IMR-90 (cell line): ENCODE results near the gene INPP5D. TPM values are rescaled to one million over a fixed set of nuclear protein-coding genes. Genes with fewer than 3 reads are reported as not detected.
A peak's percentile ranks its signal among the peaks of the same experiment; 100 is the strongest.

Experiments used
- ATAC-seq: fragments of 200-7000 bp; cut with Tn5 transposase; 2 replicates; pipeline ENCODE4 v1.9.1; 2020; ENCODE audit warnings: low read depth, mild to moderate bottlenecking, moderate library complexity
- BruUV-seq: library from RNA; stranded (reverse); fragments of 400-500 nt; replicated peaks from 2 replicates; lab custom pipeline; 2021; lab: Mats Ljungman, UMichigan
- CTCF ChIA-PET: fragments of 300-600 bp; formaldehyde crosslinking; extraction: SDS; loops from one replicate; lab custom pipeline; 2021; ENCODE audit warnings: antibody characterized with exemption; lab: Yijun Ruan, JAX
- POLR2A ChIA-PET: fragments of 300-600 bp; sonication (Branson Sonifier 250); formaldehyde crosslinking; loops from one replicate; lab custom pipeline; 2022; ENCODE audit warnings: antibody characterized with exemption; ENCODE audit not compliant: unreplicated experiment; lab: Charles Lee
- DNase-seq: peaks from one replicate; pipeline ENCODE4 v3.0.0; 2013
- H2AFZ ChIP-seq: replicated peaks from 2 replicates; pipeline ENCODE3; 2013; ENCODE audit warnings: low read length, mild to moderate bottlenecking; ENCODE audit not compliant: poor library complexity
- H2AK5ac ChIP-seq: 2 replicates; pipeline ENCODE4 v1.6.1; 2013; ENCODE audit warnings: low read depth, low read length, inconsistent platforms
- H2AK9ac ChIP-seq: replicated peaks from 2 replicates; pipeline ENCODE3; 2013; ENCODE audit warnings: mild to moderate bottlenecking, low read depth, low read length, moderate library complexity; ENCODE audit not compliant: poor library complexity
- H2BK120ac ChIP-seq: 2 replicates; pipeline ENCODE4 v1.6.1; 2013; ENCODE audit warnings: low read depth, low read length, inconsistent platforms
- H2BK15ac ChIP-seq: 3 replicates; pipeline ENCODE4 v1.6.1; 2013; ENCODE audit warnings: low read depth, low read length, inconsistent platforms
- H2BK20ac ChIP-seq: 2 replicates; pipeline ENCODE4 v1.6.1; 2013; ENCODE audit warnings: low read depth, mild to moderate bottlenecking, inconsistent platforms, low read length, moderate library complexity
- H2BK5ac ChIP-seq: 2 replicates; pipeline ENCODE4 v1.6.1; 2013; ENCODE audit warnings: mild to moderate bottlenecking, low read depth, low read length, inconsistent platforms; ENCODE audit not compliant: poor library complexity, severe bottlenecking
- H3K14ac ChIP-seq: replicated peaks from 2 replicates; pipeline ENCODE4 v1.6.1; 2013; ENCODE audit warnings: low read depth, low read length, inconsistent platforms
- H3K18ac ChIP-seq: 2 replicates; pipeline ENCODE4 v1.6.1; 2013; ENCODE audit warnings: low read depth, low read length, control low read depth
- H3K23ac ChIP-seq: 2 replicates; pipeline ENCODE4 v1.6.1; 2013; ENCODE audit warnings: low read depth, low read length, inconsistent platforms
- H3K27ac ChIP-seq: 2 replicates; pipeline ENCODE4 v1.5.1; 2013; ENCODE audit warnings: mild to moderate bottlenecking, control low read depth, low read length; ENCODE audit not compliant: insufficient read depth
- H3K27me3 ChIP-seq: 2 replicates; pipeline ENCODE4 v1.6.1; 2013; ENCODE audit warnings: low read length; ENCODE audit not compliant: control insufficient read depth, insufficient read depth
- H3K36me3 ChIP-seq: 2 replicates; pipeline ENCODE4 v1.6.1; 2013; ENCODE audit warnings: low read length, mixed read lengths; ENCODE audit not compliant: control insufficient read depth, insufficient read depth
- H3K4ac ChIP-seq: 2 replicates; pipeline ENCODE4 v1.6.1; 2013; ENCODE audit warnings: low read depth, low read length, inconsistent platforms
- H3K4me1 ChIP-seq: 2 replicates; pipeline ENCODE4 v1.6.1; 2013; ENCODE audit warnings: low read length, mixed read lengths; ENCODE audit not compliant: control insufficient read depth, insufficient read depth
- H3K4me2 ChIP-seq: 2 replicates; pipeline ENCODE4 v1.6.1; 2013; ENCODE audit warnings: low read depth, mild to moderate bottlenecking, control low read depth, low read length, moderate library complexity
- H3K4me3 ChIP-seq: 2 replicates; pipeline ENCODE4 v1.5.1; 2013; ENCODE audit warnings: low read depth, mild to moderate bottlenecking, control low read depth, low read length, moderate library complexity; ENCODE audit not compliant: insufficient read depth
- H3K56ac ChIP-seq: 2 replicates; pipeline ENCODE4 v1.6.1; 2013; ENCODE audit warnings: low read length, inconsistent platforms; ENCODE audit not compliant: insufficient read depth; ENCODE audit errors: extremely low read depth
- H3K79me1 ChIP-seq, 2 experiments: 2 replicates each; pipeline ENCODE4 v1.6.1; 2013; ENCODE audit warnings: low read length in 2 of 2, inconsistent platforms in 1 of 2, low read depth in 1 of 2
- H3K9ac ChIP-seq: 2 replicates; pipeline ENCODE4 v1.6.1; 2013; ENCODE audit warnings: low read depth, low read length, control low read depth
- H3K9me1 ChIP-seq: 2 replicates; pipeline ENCODE4 v1.6.1; 2013; ENCODE audit warnings: low read length, inconsistent platforms; ENCODE audit not compliant: insufficient read depth
- H3K9me3 ChIP-seq: 2 replicates; pipeline ENCODE4 v1.6.1; 2013; ENCODE audit warnings: low read length; ENCODE audit not compliant: control insufficient read depth, insufficient read depth
- H4K20me1 ChIP-seq: 2 replicates; pipeline ENCODE4 v1.6.1; 2013; ENCODE audit warnings: low read length, inconsistent platforms; ENCODE audit not compliant: insufficient read depth
- H4K5ac ChIP-seq: 2 replicates; pipeline ENCODE4 v1.6.1; 2013; ENCODE audit warnings: mild to moderate bottlenecking, low read depth, low read length, control low read depth
- H4K8ac ChIP-seq, 2 experiments: 2 replicates each; pipeline ENCODE4 v1.6.1; 2013; ENCODE audit warnings: low read depth in 2 of 2, low read length in 2 of 2, control low read depth in 1 of 2, inconsistent platforms in 1 of 2
- H4K91ac ChIP-seq: 2 replicates; pipeline ENCODE4 v1.6.1; 2013; ENCODE audit warnings: low read depth, low read length, inconsistent platforms; ENCODE audit not compliant: insufficient read depth
- CEBPB ChIP-seq: IDR thresholded peaks from 2 replicates; pipeline ENCODE4 v1.6.1; 2012; ENCODE audit warnings: low read depth, low read length, improper control_type of control experiment
- CTCF ChIP-seq: conservative IDR thresholded peaks from 2 replicates; pipeline ENCODE4 v1.5.1; 2012; ENCODE audit warnings: mild to moderate bottlenecking, low read depth, low read length, improper control_type of control experiment
- MAZ ChIP-seq: IDR thresholded peaks from 2 replicates; pipeline ENCODE4 v1.6.1; 2012; ENCODE audit warnings: low read depth, mild to moderate bottlenecking, low read length, improper control_type of control experiment, moderate library complexity, borderline replicate concordance
- MXI1 ChIP-seq: IDR thresholded peaks from 2 replicates; pipeline ENCODE4 v1.6.1; 2012; ENCODE audit warnings: low read depth, mild to moderate bottlenecking, low read length, moderate library complexity, borderline replicate concordance
- WGBS, 2 experiments: methylation state at CpG; one replicate each; pipeline versions ENCODE4 v1.1.5 to v1.1.7; 2013; ENCODE audit warnings: missing lambda C conversion rate in 2 of 2; ENCODE audit not compliant: insufficient read length in 1 of 2; ENCODE audit errors: extremely low coverage in 2 of 2; 5-methylcytosine and 5-hydroxymethylcytosine counted together
- dilution Hi-C: fragments of 300-500 bp; cut with HindIII; formaldehyde crosslinking; loops from one replicate; pipeline ENCODE4 v1.14.3; 2018; ENCODE audit warnings: low sequenced_read_pairs; ENCODE audit not compliant: unreplicated experiment
- in situ Hi-C: fragments of 300-500 bp; cut with MboI; formaldehyde crosslinking; loops from 3 replicates; pipeline ENCODE4 v1.14.3; 2019; ENCODE audit warnings: low sequenced_read_pairs, inconsistent platforms, mixed read lengths
- intact Hi-C: fragments of 100-400 bp; cut with micrococcal nuclease; formaldehyde crosslinking; loops from 2 replicates; pipeline ENCODE4 v1.10.0; 2022
- polyA plus RNA-seq, 3 experiments: library from polyadenylated mRNA; depleted of rRNA; stranded (reverse); fragments of >200 nt; gene quantifications; 2 replicates each; pipeline ENCODE4 v1.2.3, GENCODE V29; 2012; ENCODE audit warnings: low replicate concordance in 1 of 3
- total RNA-seq: library from RNA; depleted of rRNA; stranded (reverse); fragments of >200 nt; gene quantifications from 2 replicates; pipeline ENCODE4 v1.2.3, GENCODE V29; 2012

INPP5D gene
- total and polyA plus RNA-seq, 2 of the 4 experiments (the other 2 are of a cell fraction) = 0.18 to 0.29 TPM

- Histone ChIP-seq H2AK9ac (no peak overlapping the region), H2BK15ac (no peak overlapping the region), H3K4ac (no peak overlapping the region), H3K14ac (no peak overlapping the region), H4K91ac (no peak overlapping the region), H2BK20ac (no peak overlapping the region), H3K9me1 (no peaks in the 10 kb centered on the region), H3K56ac (0 out of 2 replicates have a peak overlapping the region, but pooled peaks have one; percentile 1), H3K4me1 (no peaks in the 10 kb centered on the region), H3K27me3 (peaks cover 6% of the 10 kb centered on the region), H3K23ac (no peak overlapping the region), H2AFZ (no peak overlapping the region), H4K20me1 (no peaks in the 10 kb centered on the region), H4K8ac (no peak overlapping the region), H2BK120ac (no peak overlapping the region), H2AK5ac (no peak overlapping the region), H3K18ac (no peak overlapping the region), H3K79me1 (no peaks in the 10 kb centered on the region), H3K4me2 (no peak overlapping the region), H3K36me3 (no peaks in the 10 kb centered on the region), H3K4me3 (no peak overlapping the region), H3K9ac (no peak overlapping the region), H3K27ac (no peak overlapping the region), H3K9me3 (no peaks in the 10 kb centered on the region), H4K5ac (no peak overlapping the region), H2BK5ac (no peak overlapping the region)
- no peak for ATAC-seq
- no TSS peak for BruUV-seq
- POLR2A ChIA-PET = no interaction called here
- in situ Hi-C loops = no loop called here
- TF ChIP-seq MAZ (no peak), MXI1 (no peak), CTCF (no peak), CEBPB (no peak)
- WGBS, 2 experiments = 80% methylated on average over 7 of the region's 14 CpGs; no CpG with 5 or more reads in 1 of the 2 experiments
- no peak for DNase-seq
- intact Hi-C loops = no loop called here
- dilution Hi-C loops = no loop called here
- CTCF ChIA-PET = interaction anchor here (1.0 kb wide), 1 partner anchor 44 kb away, joined by 3 read pairs; no protein-coding TSS in a partner anchor
Measured at GRCh38 chr2:233023761-233024410, 36.3 kb upstream of the INPP5D start.
